Measurements from ENCODE around the gene SESN1.

DNA sequence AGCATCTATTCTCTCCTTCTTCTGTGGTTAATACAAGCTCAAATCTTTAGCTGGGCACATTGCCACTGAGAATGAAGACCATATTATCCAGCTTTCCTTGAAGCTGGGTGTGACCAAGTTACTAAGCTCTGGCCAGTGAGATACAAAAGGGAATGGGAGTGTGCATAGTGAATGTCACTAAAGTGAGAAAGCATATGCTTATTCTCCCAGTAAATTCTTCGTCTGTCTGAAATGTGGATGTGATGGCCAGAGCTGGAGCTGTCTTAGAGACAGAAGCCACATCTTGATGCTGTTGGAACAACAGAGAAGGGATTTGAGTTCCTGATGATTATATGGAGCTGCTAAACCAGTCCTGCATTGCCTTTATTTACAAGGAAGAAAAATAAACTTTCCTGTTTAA lies 60.1 kb downstream of the SESN1 start:
- TF ChIP-seq RAD21 (conservative IDR thresholded peaks at IDR 0.05 in 1 of 2, IDR thresholded peaks at IDR 0.05 in 1 of 2) (no peak), HOXA7 (CRISPR knock-in tag; IDR thresholded peaks at IDR 0.05) (no peak), CHD2 (IDR thresholded peaks at IDR 0.05; ENCODE audit: low read length, partially characterized antibody) (no peak), BHLHE40 (IDR thresholded peaks at IDR 0.05; ENCODE audit: low read depth, low read length) (no peak), SMC3 (IDR thresholded peaks at IDR 0.05) (no peak), NPAS2 (CRISPR knock-in tag; IDR thresholded peaks at IDR 0.05; ENCODE audit: borderline replicate concordance) (no peak), EP300 (IDR thresholded peaks at IDR 0.05) (no peak), RNF2 (IDR thresholded peaks at IDR 0.05; ENCODE audit: borderline replicate concordance, low read depth) (no peak)
- TF ChIP-seq, protein P1, sequence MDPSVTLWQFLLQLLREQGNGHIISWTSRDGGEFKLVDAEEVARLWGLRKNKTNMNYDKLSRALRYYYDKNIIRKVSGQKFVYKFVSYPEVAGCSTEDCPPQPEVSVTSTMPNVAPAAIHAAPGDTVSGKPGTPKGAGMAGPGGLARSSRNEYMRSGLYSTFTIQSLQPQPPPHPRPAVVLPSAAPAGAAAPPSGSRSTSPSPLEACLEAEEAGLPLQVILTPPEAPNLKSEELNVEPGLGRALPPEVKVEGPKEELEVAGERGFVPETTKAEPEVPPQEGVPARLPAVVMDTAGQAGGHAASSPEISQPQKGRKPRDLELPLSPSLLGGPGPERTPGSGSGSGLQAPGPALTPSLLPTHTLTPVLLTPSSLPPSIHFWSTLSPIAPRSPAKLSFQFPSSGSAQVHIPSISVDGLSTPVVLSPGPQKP (IDR thresholded peaks at IDR 0.05; ENCODE audit: low read depth, low read length) = no peak
- TF ChIP-seq, protein P2, sequence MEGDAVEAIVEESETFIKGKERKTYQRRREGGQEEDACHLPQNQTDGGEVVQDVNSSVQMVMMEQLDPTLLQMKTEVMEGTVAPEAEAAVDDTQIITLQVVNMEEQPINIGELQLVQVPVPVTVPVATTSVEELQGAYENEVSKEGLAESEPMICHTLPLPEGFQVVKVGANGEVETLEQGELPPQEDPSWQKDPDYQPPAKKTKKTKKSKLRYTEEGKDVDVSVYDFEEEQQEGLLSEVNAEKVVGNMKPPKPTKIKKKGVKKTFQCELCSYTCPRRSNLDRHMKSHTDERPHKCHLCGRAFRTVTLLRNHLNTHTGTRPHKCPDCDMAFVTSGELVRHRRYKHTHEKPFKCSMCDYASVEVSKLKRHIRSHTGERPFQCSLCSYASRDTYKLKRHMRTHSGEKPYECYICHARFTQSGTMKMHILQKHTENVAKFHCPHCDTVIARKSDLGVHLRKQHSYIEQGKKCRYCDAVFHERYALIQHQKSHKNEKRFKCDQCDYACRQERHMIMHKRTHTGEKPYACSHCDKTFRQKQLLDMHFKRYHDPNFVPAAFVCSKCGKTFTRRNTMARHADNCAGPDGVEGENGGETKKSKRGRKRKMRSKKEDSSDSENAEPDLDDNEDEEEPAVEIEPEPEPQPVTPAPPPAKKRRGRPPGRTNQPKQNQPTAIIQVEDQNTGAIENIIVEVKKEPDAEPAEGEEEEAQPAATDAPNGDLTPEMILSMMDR (IDR thresholded peaks at IDR 0.05) = no peak
- TF ChIP-seq, protein P3, sequence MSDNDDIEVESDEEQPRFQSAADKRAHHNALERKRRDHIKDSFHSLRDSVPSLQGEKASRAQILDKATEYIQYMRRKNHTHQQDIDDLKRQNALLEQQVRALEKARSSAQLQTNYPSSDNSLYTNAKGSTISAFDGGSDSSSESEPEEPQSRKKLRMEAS (IDR thresholded peaks at IDR 0.05) = no peak
